GM23338 (cell line): ENCODE results near the gene GALNT4.

Experiments
- CTCF ChIP-seq, 2 experiments: fragments of 200-600 bp in 1 of 2; sonication (generic) in 1 of 2; conservative IDR thresholded peaks; 2 replicates each; pipeline versions ENCODE4 v1.5.1 to v1.6.1; 2016 to 2017; ENCODE audit warnings: antibody characterized with exemption in 2 of 2, low read depth in 2 of 2, mild to moderate bottlenecking in 2 of 2, moderate library complexity in 1 of 2
- ETS1 ChIP-seq: IDR thresholded peaks from 2 replicates; pipeline ENCODE4 v1.6.1; 2016; ENCODE audit warnings: antibody characterized with exemption
- EZH2 ChIP-seq: fragments of 200-600 bp; sonication (generic); IDR thresholded peaks from one replicate; pipeline ENCODE4 v1.8.0; 2017; ENCODE audit warnings: antibody characterized with exemption, mild to moderate bottlenecking, low read depth; ENCODE audit not compliant: unreplicated experiment
- EZH2phosphoT487 ChIP-seq: fragments of 200-600 bp; sonication (generic); IDR thresholded peaks from one replicate; pipeline ENCODE4 v1.8.1; 2018; ENCODE audit warnings: antibody characterized with exemption; ENCODE audit not compliant: unreplicated experiment
- POLR2AphosphoS5 ChIP-seq: IDR thresholded peaks from 2 replicates; pipeline ENCODE4 v1.6.1; 2016; ENCODE audit warnings: antibody characterized with exemption, low read depth
- REST ChIP-seq: IDR thresholded peaks from one replicate; pipeline ENCODE4 v1.6.1; 2018; ENCODE audit warnings: antibody characterized with exemption; ENCODE audit not compliant: unreplicated experiment
- ZNF331 ChIP-seq: fragments of 250-450 bp; sonication (Bioruptor Pico); IDR thresholded peaks from 2 replicates; pipeline ENCODE4 v1.5.0; 2020; ENCODE audit warnings: low read depth, mild to moderate bottlenecking, moderate library complexity

GRCh38 chr12:89476904-89477595 is 47.5 kb downstream of the GALNT4 start:
- TF ChIP-seq CTCF (conservative IDR thresholded peaks at IDR 0.05; ENCODE audit: low read depth in 2 of 2) (no peak), ZNF331 (CRISPR knock-in tag) (no peak), ETS1 (no peak), EZH2phosphoT487 (no peak), POLR2AphosphoS5 (no peak), EZH2 (no peak), REST (no peak)
